ENCODE results near the gene DUSP22. TPM values are rescaled to one million over a fixed set of nuclear protein-coding genes. Genes with fewer than 3 reads are reported as not detected.

DUSP22 gene
- total and polyA plus RNA-seq, 5 donors = 51.0 to 74.8 (median 64.2) TPM

- Histone ChIP-seq H3K27ac (ENCODE audit: low read length) (no peak overlapping the region), H3K4me3 (ENCODE audit: low read length) (no peak overlapping the region), H3K9me3 (ENCODE audit: control insufficient read depth, low read length) (no peaks in the 10 kb centered on the region), H3K27me3 (ENCODE audit: control insufficient read depth, insufficient read depth) (no peaks in the 10 kb centered on the region), H3K4me1 (ENCODE audit: control insufficient read depth, insufficient read depth, low read length) (peaks cover 5% of the 10 kb centered on the region)
- peak in 1 of 2 donors; percentile 5 for ATAC-seq
- no peak for DNase-seq
- intact Hi-C loops (cut with DNase I) = no loop called here
- WGBS = 83% methylated on average over 8 of the region's 8 CpGs
Measured at GRCh38 chr6:306641-307061, 14.4 kb downstream of the DUSP22 start.

- Histone ChIP-seq H3K27me3 (ENCODE audit: control insufficient read depth, insufficient read depth) (no peaks in the 10 kb centered on the region), H3K9me3 (ENCODE audit: control insufficient read depth, low read length) (no peaks in the 10 kb centered on the region), H3K4me1 (ENCODE audit: control insufficient read depth, insufficient read depth, low read length) (peaks cover 6% of the 10 kb centered on the region), H3K4me3 (ENCODE audit: low read length) (no peak overlapping the region), H3K27ac (ENCODE audit: low read length) (no peak overlapping the region)
- ATAC-seq (peak; percentile 19 to 77), DNase-seq (peak; percentile 49 to 80 (median 76))
- intact Hi-C loops (cut with DNase I) = no loop called here
- whole genome bisulfite sequencing = 61% methylated on average over 15 of the region's 15 CpGs
Measured at GRCh38 chr6:307065-307814, 15.0 kb downstream of the DUSP22 start.

- H3K9me3 ChIP-seq (ENCODE audit: control insufficient read depth, low read length) = no peaks in the 10 kb centered on the region
- no peak overlapping the region for H3K27ac ChIP-seq (ENCODE audit: low read length)
- intact Hi-C loops (cut with DNase I) = no loop called here
- no peak for ATAC-seq
- no peak for DNase-seq
- no peak overlapping the region for H3K4me3 ChIP-seq (ENCODE audit: low read length)
- H3K27me3 ChIP-seq (ENCODE audit: control insufficient read depth, insufficient read depth) = no peaks in the 10 kb centered on the region
- 74% methylated on average over 5 of the region's 5 CpGs for WGBS
- peaks cover 7% of the 10 kb centered on the region for H3K4me1 ChIP-seq (ENCODE audit: control insufficient read depth, insufficient read depth, low read length)
Measured at GRCh38 chr6:307874-308273, 15.6 kb downstream of the DUSP22 start.

- DNase-seq (no peak), ATAC-seq (no peak)
- Histone ChIP-seq H3K27me3 (ENCODE audit: control insufficient read depth, insufficient read depth) (no peaks in the 10 kb centered on the region), H3K4me1 (ENCODE audit: control insufficient read depth, insufficient read depth, low read length) (peaks cover 7% of the 10 kb centered on the region), H3K9me3 (ENCODE audit: control insufficient read depth, low read length) (no peaks in the 10 kb centered on the region), H3K27ac (ENCODE audit: low read length) (no peak overlapping the region), H3K4me3 (ENCODE audit: low read length) (no peak overlapping the region)
- WGBS = 86% methylated on average over 10 of the region's 10 CpGs
- intact Hi-C loops (cut with DNase I) = no loop called here
Measured at GRCh38 chr6:308307-308706, 16.0 kb downstream of the DUSP22 start.

GRCh38 chr6:308768-309167, 16.5 kb downstream of the DUSP22 start:
- no peak for DNase-seq
- no peak overlapping the region for H3K27ac ChIP-seq (ENCODE audit: low read length)
- H3K4me3 ChIP-seq (ENCODE audit: low read length) = no peak overlapping the region
- 80% methylated on average over 8 of the region's 8 CpGs for WGBS
- no peaks in the 10 kb centered on the region for H3K27me3 ChIP-seq (ENCODE audit: control insufficient read depth, insufficient read depth)
- ATAC-seq = no peak
- H3K9me3 ChIP-seq (ENCODE audit: control insufficient read depth, low read length) = no peaks in the 10 kb centered on the region
- intact Hi-C loops (cut with DNase I) = no loop called here
- peaks cover 7% of the 10 kb centered on the region for H3K4me1 ChIP-seq (ENCODE audit: control insufficient read depth, insufficient read depth, low read length)

GRCh38 chr6:309947-310346, 17.7 kb downstream of the DUSP22 start:
- Histone ChIP-seq H3K9me3 (ENCODE audit: control insufficient read depth, low read length) (no peaks in the 10 kb centered on the region), H3K27ac (ENCODE audit: low read length) (no peak overlapping the region), H3K4me3 (ENCODE audit: low read length) (no peak overlapping the region), H3K4me1 (ENCODE audit: control insufficient read depth, insufficient read depth, low read length) (peaks cover 8% of the 10 kb centered on the region), H3K27me3 (ENCODE audit: control insufficient read depth, insufficient read depth) (no peaks in the 10 kb centered on the region)
- intact Hi-C loops (cut with DNase I) = no loop called here
- DNase-seq = no peak
- ATAC-seq = no peak
- WGBS = 92% methylated on average over 12 of the region's 12 CpGs

GRCh38 chr6:310671-311070, 18.4 kb downstream of the DUSP22 start:
- no peaks in the 10 kb centered on the region for H3K27me3 ChIP-seq (ENCODE audit: control insufficient read depth, insufficient read depth)
- no peak overlapping the region for H3K4me3 ChIP-seq (ENCODE audit: low read length)
- no peak for ATAC-seq
- peaks cover 8% of the 10 kb centered on the region for H3K4me1 ChIP-seq (ENCODE audit: control insufficient read depth, insufficient read depth, low read length)
- H3K9me3 ChIP-seq (ENCODE audit: control insufficient read depth, low read length) = no peaks in the 10 kb centered on the region
- WGBS = 80% methylated on average over 2 of the region's 2 CpGs
- intact Hi-C loops (cut with DNase I) = no loop called here
- DNase-seq = no peak
- H3K27ac ChIP-seq (ENCODE audit: low read length) = no peak overlapping the region

- peak; percentile 34 to 40 for ATAC-seq
- Histone ChIP-seq H3K4me3 (ENCODE audit: low read length) (no peak overlapping the region), H3K9me3 (ENCODE audit: control insufficient read depth, low read length) (no peaks in the 10 kb centered on the region), H3K4me1 (ENCODE audit: control insufficient read depth, insufficient read depth, low read length) (peaks cover 5% of the 10 kb centered on the region), H3K27ac (ENCODE audit: low read length) (no peak overlapping the region), H3K27me3 (ENCODE audit: control insufficient read depth, insufficient read depth) (no peaks in the 10 kb centered on the region)
- intact Hi-C loops (cut with DNase I) = no loop called here
- 63% methylated on average over 17 of the region's 17 CpGs for WGBS
- peak in 2 of 3 donors; percentile 75 to 80 for DNase-seq
Measured at GRCh38 chr6:311679-312220, 19.5 kb downstream of the DUSP22 start.

- H3K9me3 ChIP-seq (ENCODE audit: control insufficient read depth, low read length) = no peaks in the 10 kb centered on the region
- intact Hi-C loops (cut with DNase I) = no loop called here
- no peaks in the 10 kb centered on the region for H3K27me3 ChIP-seq (ENCODE audit: control insufficient read depth, insufficient read depth)
- ATAC-seq (peak in 1 of 2 donors; percentile 40), DNase-seq (peak in 1 of 3 donors; percentile 63)
- 64% methylated on average over 2 of the region's 2 CpGs for WGBS
- H3K27ac ChIP-seq (ENCODE audit: low read length) = no peak overlapping the region
- H3K4me1 ChIP-seq (ENCODE audit: control insufficient read depth, insufficient read depth, low read length) = peaks cover 3% of the 10 kb centered on the region
- no peak overlapping the region for H3K4me3 ChIP-seq (ENCODE audit: low read length)
Measured at GRCh38 chr6:313087-313486, 20.8 kb downstream of the DUSP22 start.

- H3K27ac ChIP-seq (ENCODE audit: low read length) = no peak overlapping the region
- H3K9me3 ChIP-seq (ENCODE audit: control insufficient read depth, low read length) = no peaks in the 10 kb centered on the region
- no peak overlapping the region for H3K4me3 ChIP-seq (ENCODE audit: low read length)
- peaks cover 3% of the 10 kb centered on the region for H3K4me1 ChIP-seq (ENCODE audit: control insufficient read depth, insufficient read depth, low read length)
- ATAC-seq = no peak
- 89% methylated on average over 10 of the region's 10 CpGs for WGBS
- DNase-seq = peak in 1 of 3 donors; percentile 30
- H3K27me3 ChIP-seq (ENCODE audit: control insufficient read depth, insufficient read depth) = no peaks in the 10 kb centered on the region
- intact Hi-C loops (cut with DNase I) = no loop called here
Measured at GRCh38 chr6:313917-314316, 21.6 kb downstream of the DUSP22 start.

GRCh38 chr6:314377-314776, 22.1 kb downstream of the DUSP22 start:
- no peak overlapping the region for H3K4me3 ChIP-seq (ENCODE audit: low read length)
- intact Hi-C loops (cut with DNase I) = no loop called here
- no peaks in the 10 kb centered on the region for H3K9me3 ChIP-seq (ENCODE audit: control insufficient read depth, low read length)
- no peak overlapping the region for H3K27ac ChIP-seq (ENCODE audit: low read length)
- WGBS = 88% methylated on average over 5 of the region's 5 CpGs
- no peaks in the 10 kb centered on the region for H3K27me3 ChIP-seq (ENCODE audit: control insufficient read depth, insufficient read depth)
- no peak for ATAC-seq
- peaks cover 3% of the 10 kb centered on the region for H3K4me1 ChIP-seq (ENCODE audit: control insufficient read depth, insufficient read depth, low read length)
- no peak for DNase-seq

Measured in right cardiac atrium (tissue), 5 donors.